ENCODE measurements around the gene ZNF611.
"Not testable (repeated sequence)": the region's sequence is repeated elsewhere in the genome, so short reads cannot be mapped to it uniquely, and the experiment has no call there.

Gene ZNF611

GRCh38 chr19:52716522-52716921 is 18.3 kb downstream of the ZNF611 start:
- no peak overlapping the region for H3K4me3 ChIP-seq (ENCODE audit: low read length)
- no peaks in the 10 kb centered on the region for H3F3A ChIP-seq (ENCODE audit: control insufficient read depth, insufficient read depth)
- no peaks in the 10 kb centered on the region for H3K27me3 ChIP-seq (ENCODE audit: control insufficient read depth, low read length)
- H4K20me1 ChIP-seq (ENCODE audit: control insufficient read depth, insufficient read depth, low read depth, low read length): no peaks in the 10 kb centered on the region
- H3K9me2 ChIP-seq (replicated peaks; ENCODE audit: control insufficient read depth, low read length): no peaks in the 10 kb centered on the region
- TF ChIP-seq CTCF (IDR thresholded peaks at IDR 0.05; ENCODE audit: low read depth, low read length, poor library complexity, severe bottlenecking) (no peak), EZH2phosphoT487 (IDR thresholded peaks at IDR 0.05; ENCODE audit: borderline replicate concordance, low read length) (no peak)
- H3K9me3 ChIP-seq (ENCODE audit: control insufficient read depth, insufficient read depth, low read length): no peaks in the 10 kb centered on the region
- peaks cover 23% of the 10 kb centered on the region for H3K36me3 ChIP-seq (ENCODE audit: control insufficient read depth, low read length)
- H3K27ac ChIP-seq (ENCODE audit: low read depth, low read length): no peak overlapping the region
- H3K4me1 ChIP-seq (ENCODE audit: control insufficient read depth, low read length): no peaks in the 10 kb centered on the region
- no peaks in the 10 kb centered on the region for H3K79me2 ChIP-seq (ENCODE audit: control insufficient read depth, low read length)
- H3K4me2 ChIP-seq (ENCODE audit: low read length): no peak overlapping the region

GRCh38 chr19:52715902-52716301 is 18.9 kb downstream of the ZNF611 start:
- not testable (repeated sequence) for H3K4me1 ChIP-seq (ENCODE audit: control insufficient read depth, low read length); H3F3A ChIP-seq (ENCODE audit: control insufficient read depth, insufficient read depth); H3K79me2 ChIP-seq (ENCODE audit: control insufficient read depth, low read length); H4K20me1 ChIP-seq (ENCODE audit: control insufficient read depth, insufficient read depth, low read depth, low read length); H3K9me2 ChIP-seq (replicated peaks; ENCODE audit: control insufficient read depth, low read length); H3K4me2 ChIP-seq (ENCODE audit: low read length); H3K4me3 ChIP-seq (ENCODE audit: low read length); H3K9me3 ChIP-seq (ENCODE audit: control insufficient read depth, insufficient read depth, low read length); H3K27ac ChIP-seq (ENCODE audit: low read depth, low read length); H3K27me3 ChIP-seq (ENCODE audit: control insufficient read depth, low read length)
- peaks cover 25% of the 10 kb centered on the region for H3K36me3 ChIP-seq (ENCODE audit: control insufficient read depth, low read length)

- not testable (repeated sequence) for H3K27ac ChIP-seq (ENCODE audit: low read depth, low read length); H3K4me2 ChIP-seq (ENCODE audit: low read length)
Observed at GRCh38 chr19:52715330-52715729, 19.5 kb downstream of the ZNF611 start.

GRCh38 chr19:52713051-52713450 is 21.8 kb downstream of the ZNF611 start:
- H3K79me2 ChIP-seq (ENCODE audit: control insufficient read depth, low read length); H3K4me1 ChIP-seq (ENCODE audit: control insufficient read depth, low read length); H3K4me2 ChIP-seq (ENCODE audit: low read length); H3K9me3 ChIP-seq (ENCODE audit: control insufficient read depth, insufficient read depth, low read length); H3K4me3 ChIP-seq (ENCODE audit: low read length); H3K27me3 ChIP-seq (ENCODE audit: control insufficient read depth, low read length); H3K9me2 ChIP-seq (replicated peaks; ENCODE audit: control insufficient read depth, low read length); H3F3A ChIP-seq (ENCODE audit: control insufficient read depth, insufficient read depth); H4K20me1 ChIP-seq (ENCODE audit: control insufficient read depth, insufficient read depth, low read depth, low read length); H3K27ac ChIP-seq (ENCODE audit: low read depth, low read length): not testable (repeated sequence)
- peaks cover 38% of the 10 kb centered on the region for H3K36me3 ChIP-seq (ENCODE audit: control insufficient read depth, low read length)

More at GRCh38 chr19:52715330-52715729, 19.5 kb downstream of the ZNF611 start:
- not testable (repeated sequence) for H3K4me1 ChIP-seq (ENCODE audit: control insufficient read depth, low read length); H3K4me3 ChIP-seq (ENCODE audit: low read length); H4K20me1 ChIP-seq (ENCODE audit: control insufficient read depth, insufficient read depth, low read depth, low read length); H3K9me3 ChIP-seq (ENCODE audit: control insufficient read depth, insufficient read depth, low read length); H3F3A ChIP-seq (ENCODE audit: control insufficient read depth, insufficient read depth); H3K79me2 ChIP-seq (ENCODE audit: control insufficient read depth, low read length); H3K9me2 ChIP-seq (replicated peaks; ENCODE audit: control insufficient read depth, low read length); H3K27me3 ChIP-seq (ENCODE audit: control insufficient read depth, low read length)
- peaks cover 26% of the 10 kb centered on the region for H3K36me3 ChIP-seq (ENCODE audit: control insufficient read depth, low read length)

GRCh38 chr19:52711661-52712060 is 23.2 kb downstream of the ZNF611 start:
- peaks cover 44% of the 10 kb centered on the region for H3K36me3 ChIP-seq (ENCODE audit: control insufficient read depth, low read length)
- H3K4me2 ChIP-seq (ENCODE audit: low read length); H3K27ac ChIP-seq (ENCODE audit: low read depth, low read length); H3K9me2 ChIP-seq (replicated peaks; ENCODE audit: control insufficient read depth, low read length); H3K79me2 ChIP-seq (ENCODE audit: control insufficient read depth, low read length); H3K27me3 ChIP-seq (ENCODE audit: control insufficient read depth, low read length); H3K4me1 ChIP-seq (ENCODE audit: control insufficient read depth, low read length); H3K9me3 ChIP-seq (ENCODE audit: control insufficient read depth, insufficient read depth, low read length); H3K4me3 ChIP-seq (ENCODE audit: low read length); H3F3A ChIP-seq (ENCODE audit: control insufficient read depth, insufficient read depth); H4K20me1 ChIP-seq (ENCODE audit: control insufficient read depth, insufficient read depth, low read depth, low read length): not testable (repeated sequence)

Data from DOHH2 (cell line).